ENCODE results near the gene SLC22A13. TPM values are rescaled to one million over a fixed set of nuclear protein-coding genes. Genes with fewer than 3 reads are reported as not detected.
"Not testable (repeated sequence)": the region's sequence is repeated elsewhere in the genome, so short reads cannot be mapped to it uniquely, and the experiment has no call there.

SLC22A13 gene
- total RNA-seq, 4 donors from 2014 or later = 0.78 TPM; not detected in 3

DNA sequence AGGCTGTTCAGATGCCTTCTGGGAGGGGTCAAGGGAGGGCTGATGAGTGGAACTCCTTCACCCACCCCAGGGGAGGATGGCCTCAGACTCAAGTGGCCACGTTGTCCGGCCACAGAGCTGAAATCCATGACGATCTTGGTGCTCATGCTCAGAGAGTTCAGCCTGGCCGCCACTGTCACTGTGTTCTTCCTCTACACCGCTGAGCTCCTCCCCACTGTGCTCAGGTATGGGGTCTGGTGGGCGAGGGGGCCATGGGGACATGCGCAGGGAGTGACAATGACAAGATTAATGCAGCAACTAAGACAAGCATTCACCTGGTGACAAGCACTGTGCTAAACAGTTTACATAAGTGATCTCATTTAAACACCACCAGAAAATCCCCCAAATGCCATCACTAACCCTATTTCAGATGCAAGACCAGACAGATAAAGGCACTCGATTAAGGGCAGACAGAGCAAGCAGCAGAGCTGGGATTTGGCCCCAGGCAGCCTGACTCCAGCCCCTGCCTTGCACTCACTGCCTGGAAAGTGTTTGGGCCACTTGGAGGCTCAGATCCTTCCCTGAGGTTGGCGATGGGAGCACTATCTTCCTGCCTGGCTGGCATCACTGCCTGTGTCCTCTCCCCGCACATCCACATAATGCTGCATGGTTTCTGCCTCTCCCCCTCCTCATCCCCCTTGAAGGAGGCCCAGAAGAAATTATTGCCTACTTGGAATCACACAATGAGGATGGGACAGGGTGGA, 50.0 kb downstream of the SLC22A13 start:
- TF ChIP-seq EP300 (IDR thresholded peaks at IDR 0.05) = no peak
- TF ChIP-seq POLR2A (IDR thresholded peaks at IDR 0.05) = no peak
- TF ChIP-seq, protein P1, sequence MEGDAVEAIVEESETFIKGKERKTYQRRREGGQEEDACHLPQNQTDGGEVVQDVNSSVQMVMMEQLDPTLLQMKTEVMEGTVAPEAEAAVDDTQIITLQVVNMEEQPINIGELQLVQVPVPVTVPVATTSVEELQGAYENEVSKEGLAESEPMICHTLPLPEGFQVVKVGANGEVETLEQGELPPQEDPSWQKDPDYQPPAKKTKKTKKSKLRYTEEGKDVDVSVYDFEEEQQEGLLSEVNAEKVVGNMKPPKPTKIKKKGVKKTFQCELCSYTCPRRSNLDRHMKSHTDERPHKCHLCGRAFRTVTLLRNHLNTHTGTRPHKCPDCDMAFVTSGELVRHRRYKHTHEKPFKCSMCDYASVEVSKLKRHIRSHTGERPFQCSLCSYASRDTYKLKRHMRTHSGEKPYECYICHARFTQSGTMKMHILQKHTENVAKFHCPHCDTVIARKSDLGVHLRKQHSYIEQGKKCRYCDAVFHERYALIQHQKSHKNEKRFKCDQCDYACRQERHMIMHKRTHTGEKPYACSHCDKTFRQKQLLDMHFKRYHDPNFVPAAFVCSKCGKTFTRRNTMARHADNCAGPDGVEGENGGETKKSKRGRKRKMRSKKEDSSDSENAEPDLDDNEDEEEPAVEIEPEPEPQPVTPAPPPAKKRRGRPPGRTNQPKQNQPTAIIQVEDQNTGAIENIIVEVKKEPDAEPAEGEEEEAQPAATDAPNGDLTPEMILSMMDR (IDR thresholded peaks at IDR 0.05) = no peak
- H3K27ac ChIP-seq = no peak overlapping the region
- H3K4me3 ChIP-seq = no peak overlapping the region
- H3K36me3 ChIP-seq = no peaks in the 10 kb centered on the region
- DNase-seq (ENCODE audit: low spot score in 2 of 2) = no peak
- H3K9me3 ChIP-seq = no peaks in the 10 kb centered on the region
- WGBS, 2 donors = 84 to 92% methylated on average over 8 to 10 of the region's 10 CpGs
- no peaks in the 10 kb centered on the region for H3K27me3 ChIP-seq
- H3K4me1 ChIP-seq = no peaks in the 10 kb centered on the region

DNA sequence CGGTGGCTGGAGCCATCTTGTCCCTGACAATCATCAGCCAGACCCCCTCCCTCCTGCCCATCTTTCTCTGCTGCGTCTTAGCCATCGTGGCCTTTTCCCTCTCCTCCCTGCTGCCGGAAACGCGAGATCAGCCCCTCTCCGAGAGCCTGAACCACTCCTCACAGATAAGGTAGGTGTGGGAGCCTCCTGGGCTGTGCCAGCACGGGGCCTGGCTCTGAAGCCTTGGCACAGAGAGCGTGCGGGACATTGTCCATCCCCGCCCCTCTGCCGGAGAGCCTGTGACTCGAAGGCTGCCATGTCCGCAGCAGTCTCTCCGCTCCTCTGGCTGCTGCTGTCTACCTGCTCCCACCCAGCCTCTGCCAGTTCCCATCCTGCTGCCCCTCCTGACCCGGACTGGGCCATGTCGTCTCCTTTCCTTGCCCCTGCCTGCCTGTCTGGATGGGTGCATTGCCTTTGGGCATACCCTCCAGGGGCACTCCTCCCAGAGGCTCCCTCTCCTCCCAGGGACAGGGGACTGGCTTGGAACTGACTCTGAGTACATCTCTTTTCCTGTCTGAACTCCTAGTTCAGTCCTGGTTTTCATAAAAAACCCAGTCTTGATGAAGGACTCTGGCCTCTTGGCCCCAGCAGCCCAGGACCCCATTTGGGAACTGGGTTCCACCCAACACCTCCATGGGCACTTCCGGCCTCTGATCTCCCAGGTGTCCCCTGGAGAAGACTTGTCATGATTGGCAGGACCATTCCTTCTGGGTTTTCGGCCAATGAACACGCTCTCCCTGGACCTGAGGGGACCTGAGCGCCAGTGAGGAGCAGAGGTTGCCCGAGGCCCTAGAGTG, 51.0 kb downstream of the SLC22A13 start:
- Histone ChIP-seq H3K36me3 (no peaks in the 10 kb centered on the region), H3K9me3 (peaks cover 0 to 3% (median 0%) of the 10 kb centered on the region in 4 donors), H3K27me3 (no peaks in the 10 kb centered on the region), H3K27ac (no peak overlapping the region), H3K4me3 (no peak overlapping the region), H3K4me1 (no peaks in the 10 kb centered on the region)
- WGBS, 2 donors = 84% methylated on average over 21 to 22 of the region's 22 CpGs
- DNase-seq (ENCODE audit: low spot score in 2 of 2) = no peak
- TF ChIP-seq, protein P1 (IDR thresholded peaks at IDR 0.05) = no peak
- TF ChIP-seq POLR2A (IDR thresholded peaks at IDR 0.05) = no peak
- no peak for TF ChIP-seq EP300 (IDR thresholded peaks at IDR 0.05)

DNA sequence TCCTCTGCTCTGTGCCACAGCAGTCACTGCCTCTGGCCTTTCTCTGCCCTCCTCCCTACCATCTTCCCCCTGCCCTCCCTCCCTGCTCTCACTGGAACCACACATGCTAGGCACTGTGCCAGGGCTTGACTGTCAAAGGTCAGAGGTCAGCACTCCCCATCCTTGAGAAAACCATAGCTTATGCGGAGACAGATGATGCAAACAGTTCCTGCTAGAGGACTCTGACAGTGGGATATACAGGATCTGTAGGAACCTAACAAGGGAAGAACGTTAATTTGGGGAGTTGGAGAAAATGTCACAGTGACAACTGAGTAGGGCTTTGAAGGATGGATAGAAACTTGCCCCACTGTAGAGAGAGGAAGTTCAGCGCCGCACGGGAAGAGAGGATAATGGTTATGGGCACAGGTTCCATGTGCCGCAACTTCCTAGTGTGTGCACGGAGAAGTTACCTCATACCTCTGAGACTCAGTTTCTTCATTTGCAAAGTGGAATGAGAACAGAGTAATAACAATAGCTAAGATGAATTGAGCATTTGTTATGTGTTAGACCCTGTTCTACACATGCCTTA, 51.7 kb downstream of the SLC22A13 start:
- H3K27ac ChIP-seq = no peak overlapping the region
- no peak for TF ChIP-seq EP300 (IDR thresholded peaks at IDR 0.05)
- no peak for TF ChIP-seq POLR2A (IDR thresholded peaks at IDR 0.05)
- TF ChIP-seq, protein P1 (IDR thresholded peaks at IDR 0.05) = no peak
- no peaks in the 10 kb centered on the region for H3K27me3 ChIP-seq
- peaks cover 0 to 9% (median 0%) of the 10 kb centered on the region in 4 donors for H3K9me3 ChIP-seq
- 67 to 70% methylated on average over 7 of the region's 7 CpGs for WGBS, 2 donors
- no peaks in the 10 kb centered on the region for H3K4me1 ChIP-seq
- H3K36me3 ChIP-seq = no peaks in the 10 kb centered on the region
- H3K4me3 ChIP-seq = no peak overlapping the region
- no peak for DNase-seq (ENCODE audit: low spot score in 2 of 2)

DNA sequence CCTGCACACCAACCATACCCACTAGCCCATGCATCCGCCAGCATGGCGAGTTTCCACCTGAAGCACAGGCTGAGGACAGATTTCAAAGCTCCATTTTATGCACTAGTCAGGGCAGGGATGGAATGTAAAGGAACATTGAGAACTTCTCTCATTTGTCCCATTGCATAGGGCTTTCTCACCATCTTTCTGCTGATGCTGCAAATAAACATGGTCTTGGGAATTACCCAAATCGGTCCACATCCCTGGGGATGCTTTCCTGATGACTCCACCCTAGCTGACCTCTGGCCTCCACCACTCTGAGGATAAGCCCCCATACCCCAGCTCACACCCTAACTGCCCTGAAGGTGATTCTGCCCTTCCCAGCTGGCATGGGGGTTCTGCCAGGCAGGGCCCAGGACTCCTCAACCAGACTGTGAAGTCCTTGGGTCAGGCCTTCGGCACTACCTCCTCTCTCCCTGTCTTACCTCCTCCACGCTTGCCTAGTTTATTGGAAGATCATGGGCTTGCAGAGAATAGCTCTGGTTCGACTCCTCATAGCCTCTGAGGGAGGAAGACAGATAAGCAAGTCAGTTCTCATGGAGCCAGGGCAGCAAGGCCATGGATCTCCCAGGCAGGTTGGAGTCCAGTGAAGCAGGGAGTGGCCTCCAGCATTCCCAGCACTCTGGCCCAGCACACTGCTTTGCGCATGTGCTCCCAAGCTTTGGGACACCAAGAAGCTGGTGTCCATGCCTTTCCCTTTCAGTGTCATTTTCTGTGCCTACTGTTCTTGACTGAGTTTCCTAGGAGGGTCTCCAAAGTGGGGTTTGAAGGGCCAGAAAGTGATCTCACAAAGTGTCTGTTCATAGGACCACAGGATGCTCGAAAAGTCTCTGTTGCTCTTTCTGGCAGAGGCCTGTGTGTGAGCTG, 53.4 kb downstream of the SLC22A13 start:
- Histone ChIP-seq H3K4me3 (no peak overlapping the region), H3K27ac (no peak overlapping the region), H3K9me3 (peaks cover 0 to 10% (median 0%) of the 10 kb centered on the region in 4 donors), H3K36me3 (no peaks in the 10 kb centered on the region), H3K4me1 (no peaks in the 10 kb centered on the region), H3K27me3 (no peaks in the 10 kb centered on the region)
- 92 to 93% methylated on average over 8 of the region's 8 CpGs for WGBS, 2 donors
- no peak for DNase-seq (ENCODE audit: low spot score in 2 of 2)
- TF ChIP-seq EP300 (IDR thresholded peaks at IDR 0.05) = no peak
- TF ChIP-seq, protein P1 (IDR thresholded peaks at IDR 0.05) = no peak
- TF ChIP-seq POLR2A (IDR thresholded peaks at IDR 0.05) = no peak

DNA sequence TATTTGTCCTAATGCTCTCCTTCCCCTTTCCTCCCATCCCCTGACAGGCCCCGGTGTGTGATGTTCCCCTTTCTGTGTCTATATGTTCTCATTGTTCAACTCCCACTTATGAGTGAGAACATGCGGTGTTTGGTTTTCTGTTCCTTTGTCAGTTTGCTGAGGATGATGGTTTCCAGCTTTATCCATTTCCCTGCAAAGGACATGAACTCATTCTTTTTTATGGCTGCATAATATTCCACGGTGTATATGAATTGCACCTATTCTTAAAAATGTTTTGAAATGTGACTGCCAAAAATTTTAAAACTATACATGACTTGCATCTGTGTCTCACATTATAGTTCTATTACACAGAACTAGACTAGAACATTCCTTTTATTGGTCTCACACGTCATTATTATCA, 55.0 kb downstream of the SLC22A13 start:
- not testable (repeated sequence) for H3K27ac ChIP-seq; H3K36me3 ChIP-seq; H3K27me3 ChIP-seq; DNase-seq (ENCODE audit: low spot score in 2 of 2); H3K4me3 ChIP-seq; H3K4me1 ChIP-seq
- H3K9me3 ChIP-seq = peaks cover 0 to 10% (median 0%) of the 10 kb centered on the region in 4 donors
- WGBS, 2 donors = 90 to 92% methylated on average over 4 of the region's 4 CpGs
